ENCODE data around the gene PEX14. TPM values are rescaled to one million over a fixed set of nuclear protein-coding genes. Genes with fewer than 3 reads are reported as not detected.

Gene PEX14
- total and polyA plus RNA-seq, 9 of the 15 experiments (the other 6 are each of a cell fraction or from before 2014, with no cell fraction given), result 2.6 to 45.7 (median 22.7) TPM

DNA sequence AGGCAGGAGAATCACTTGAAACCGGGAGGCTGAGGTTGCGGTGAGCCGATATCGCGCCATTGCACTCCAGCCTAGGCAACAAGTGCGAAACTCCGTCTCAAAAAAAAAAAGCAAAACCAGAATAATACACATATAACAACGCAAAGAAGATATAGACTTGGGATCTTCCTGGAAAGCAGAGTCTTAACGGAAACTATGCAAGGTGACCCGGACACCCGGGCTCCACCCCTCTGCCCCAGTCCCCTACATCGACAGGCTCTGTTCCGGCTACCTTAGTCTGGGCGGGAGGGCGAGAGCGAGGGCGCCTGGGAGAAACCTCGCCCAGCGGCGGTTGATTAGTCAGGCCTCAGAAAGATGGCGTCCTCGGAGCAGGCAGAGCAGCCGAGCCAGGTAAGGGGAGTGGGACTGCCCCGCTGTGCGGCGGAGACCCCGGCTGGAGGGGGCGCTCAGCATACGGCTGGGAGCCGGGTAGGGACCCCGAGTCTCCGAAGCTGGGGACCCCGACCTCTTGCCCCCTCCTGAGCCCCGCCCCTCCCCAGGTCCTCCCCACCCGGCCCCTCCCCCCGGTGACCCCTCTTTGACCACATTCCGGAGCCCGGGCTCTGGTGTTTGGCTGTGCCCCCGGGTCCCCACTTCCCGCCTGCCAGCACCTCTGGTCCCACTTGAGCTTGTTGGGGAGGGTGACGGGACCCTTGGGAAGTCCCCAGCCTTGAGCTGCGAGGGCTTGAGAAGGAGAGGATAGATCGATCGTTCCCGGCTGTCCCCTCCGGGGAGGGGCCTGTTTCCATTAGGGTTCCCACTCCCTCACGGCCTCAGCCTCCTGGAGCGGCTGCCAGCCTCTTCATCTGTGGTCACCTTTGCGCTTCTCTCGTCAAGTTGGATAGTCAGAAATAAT lies at the start of gene PEX14 (continued):
- TF ChIP-seq, protein P1, sequence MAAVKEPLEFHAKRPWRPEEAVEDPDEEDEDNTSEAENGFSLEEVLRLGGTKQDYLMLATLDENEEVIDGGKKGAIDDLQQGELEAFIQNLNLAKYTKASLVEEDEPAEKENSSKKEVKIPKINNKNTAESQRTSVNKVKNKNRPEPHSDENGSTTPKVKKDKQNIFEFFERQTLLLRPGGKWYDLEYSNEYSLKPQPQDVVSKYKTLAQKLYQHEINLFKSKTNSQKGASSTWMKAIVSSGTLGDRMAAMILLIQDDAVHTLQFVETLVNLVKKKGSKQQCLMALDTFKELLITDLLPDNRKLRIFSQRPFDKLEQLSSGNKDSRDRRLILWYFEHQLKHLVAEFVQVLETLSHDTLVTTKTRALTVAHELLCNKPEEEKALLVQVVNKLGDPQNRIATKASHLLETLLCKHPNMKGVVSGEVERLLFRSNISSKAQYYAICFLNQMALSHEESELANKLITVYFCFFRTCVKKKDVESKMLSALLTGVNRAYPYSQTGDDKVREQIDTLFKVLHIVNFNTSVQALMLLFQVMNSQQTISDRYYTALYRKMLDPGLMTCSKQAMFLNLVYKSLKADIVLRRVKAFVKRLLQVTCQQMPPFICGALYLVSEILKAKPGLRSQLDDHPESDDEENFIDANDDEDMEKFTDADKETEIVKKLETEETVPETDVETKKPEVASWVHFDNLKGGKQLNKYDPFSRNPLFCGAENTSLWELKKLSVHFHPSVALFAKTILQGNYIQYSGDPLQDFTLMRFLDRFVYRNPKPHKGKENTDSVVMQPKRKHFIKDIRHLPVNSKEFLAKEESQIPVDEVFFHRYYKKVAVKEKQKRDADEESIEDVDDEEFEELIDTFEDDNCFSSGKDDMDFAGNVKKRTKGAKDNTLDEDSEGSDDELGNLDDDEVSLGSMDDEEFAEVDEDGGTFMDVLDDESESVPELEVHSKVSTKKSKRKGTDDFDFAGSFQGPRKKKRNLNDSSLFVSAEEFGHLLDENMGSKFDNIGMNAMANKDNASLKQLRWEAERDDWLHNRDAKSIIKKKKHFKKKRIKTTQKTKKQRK (IDR thresholded peaks at IDR 0.05; ENCODE audit: borderline replicate concordance, low read depth, low read length), result peak; percentile 43; the same call in 1 of the 2 replicates
- TF ChIP-seq ZZZ3 (IDR thresholded peaks at IDR 0.05), result no peak
- TF ChIP-seq ZNF583 (CRISPR knock-in tag; IDR thresholded peaks at IDR 0.05), result no peak
- TF ChIP-seq NFXL1 (CRISPR knock-in tag; IDR thresholded peaks at IDR 0.05), result no peak
- TF ChIP-seq MYC (IDR thresholded peaks at IDR 0.05; ENCODE audit: low read depth, low read length), result peak; percentile 72; the same call in 1 of the 2 replicates
- no peak for TF ChIP-seq MYC (CRISPR knock-in tag; IDR thresholded peaks at IDR 0.05; ENCODE audit: borderline replicate concordance, low read depth)
- TF ChIP-seq NFRKB (IDR thresholded peaks at IDR 0.05; ENCODE audit: low read depth), result peak; percentile 83
- TF ChIP-seq NFIC (IDR thresholded peaks at IDR 0.05), result 0 out of 2 replicates have a peak, but pooled peaks have one; percentile 30
- peak; percentile 87 for TF ChIP-seq POLR2AphosphoS5 (IDR thresholded peaks at IDR 0.05; ENCODE audit: control insufficient read depth, insufficient read depth, low read depth, low read length)
- TF ChIP-seq RBM34 (IDR thresholded peaks at IDR 0.05; ENCODE audit: borderline replicate concordance, insufficient read depth, low read length), result no peak
- no peak for TF ChIP-seq ZNF445 (CRISPR knock-in tag; IDR thresholded peaks at IDR 0.05; ENCODE audit: low read depth)
- TF ChIP-seq RHOXF2B (CRISPR knock-in tag; conservative IDR thresholded peaks at IDR 0.05), result no peak; the same call in 1 of the 2 replicates
- no peak for TF ChIP-seq ZSCAN32 (CRISPR knock-in tag; IDR thresholded peaks at IDR 0.05)
- TF ChIP-seq POLR2B (IDR thresholded peaks at IDR 0.05; ENCODE audit: low read depth, partially characterized antibody), result peak; percentile 72
- TF ChIP-seq, protein P2, sequence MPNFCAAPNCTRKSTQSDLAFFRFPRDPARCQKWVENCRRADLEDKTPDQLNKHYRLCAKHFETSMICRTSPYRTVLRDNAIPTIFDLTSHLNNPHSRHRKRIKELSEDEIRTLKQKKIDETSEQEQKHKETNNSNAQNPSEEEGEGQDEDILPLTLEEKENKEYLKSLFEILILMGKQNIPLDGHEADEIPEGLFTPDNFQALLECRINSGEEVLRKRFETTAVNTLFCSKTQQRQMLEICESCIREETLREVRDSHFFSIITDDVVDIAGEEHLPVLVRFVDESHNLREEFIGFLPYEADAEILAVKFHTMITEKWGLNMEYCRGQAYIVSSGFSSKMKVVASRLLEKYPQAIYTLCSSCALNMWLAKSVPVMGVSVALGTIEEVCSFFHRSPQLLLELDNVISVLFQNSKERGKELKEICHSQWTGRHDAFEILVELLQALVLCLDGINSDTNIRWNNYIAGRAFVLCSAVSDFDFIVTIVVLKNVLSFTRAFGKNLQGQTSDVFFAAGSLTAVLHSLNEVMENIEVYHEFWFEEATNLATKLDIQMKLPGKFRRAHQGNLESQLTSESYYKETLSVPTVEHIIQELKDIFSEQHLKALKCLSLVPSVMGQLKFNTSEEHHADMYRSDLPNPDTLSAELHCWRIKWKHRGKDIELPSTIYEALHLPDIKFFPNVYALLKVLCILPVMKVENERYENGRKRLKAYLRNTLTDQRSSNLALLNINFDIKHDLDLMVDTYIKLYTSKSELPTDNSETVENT (CRISPR knock-in tag; IDR thresholded peaks at IDR 0.05), result 0 out of 2 replicates have a peak, but pooled peaks have one; percentile 57
- no peak for TF ChIP-seq ZNF146 (CRISPR knock-in tag; IDR thresholded peaks at IDR 0.05; ENCODE audit: unreplicated experiment)
- 0 out of 2 replicates have a peak, but pooled peaks have one; percentile 10 for TF ChIP-seq ZC3H11A (IDR thresholded peaks at IDR 0.05; ENCODE audit: low read depth, low read length)
- TF ChIP-seq, protein P3, sequence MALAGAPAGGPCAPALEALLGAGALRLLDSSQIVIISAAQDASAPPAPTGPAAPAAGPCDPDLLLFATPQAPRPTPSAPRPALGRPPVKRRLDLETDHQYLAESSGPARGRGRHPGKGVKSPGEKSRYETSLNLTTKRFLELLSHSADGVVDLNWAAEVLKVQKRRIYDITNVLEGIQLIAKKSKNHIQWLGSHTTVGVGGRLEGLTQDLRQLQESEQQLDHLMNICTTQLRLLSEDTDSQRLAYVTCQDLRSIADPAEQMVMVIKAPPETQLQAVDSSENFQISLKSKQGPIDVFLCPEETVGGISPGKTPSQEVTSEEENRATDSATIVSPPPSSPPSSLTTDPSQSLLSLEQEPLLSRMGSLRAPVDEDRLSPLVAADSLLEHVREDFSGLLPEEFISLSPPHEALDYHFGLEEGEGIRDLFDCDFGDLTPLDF (CRISPR knock-in tag; IDR thresholded peaks at IDR 0.05), result no peak
- peak; percentile 57; the same call in 1 of the 2 replicates for TF ChIP-seq RNF2 (IDR thresholded peaks at IDR 0.05)
- TF ChIP-seq, protein P4, sequence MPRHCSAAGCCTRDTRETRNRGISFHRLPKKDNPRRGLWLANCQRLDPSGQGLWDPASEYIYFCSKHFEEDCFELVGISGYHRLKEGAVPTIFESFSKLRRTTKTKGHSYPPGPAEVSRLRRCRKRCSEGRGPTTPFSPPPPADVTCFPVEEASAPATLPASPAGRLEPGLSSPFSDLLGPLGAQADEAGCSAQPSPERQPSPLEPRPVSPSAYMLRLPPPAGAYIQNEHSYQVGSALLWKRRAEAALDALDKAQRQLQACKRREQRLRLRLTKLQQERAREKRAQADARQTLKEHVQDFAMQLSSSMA (CRISPR knock-in tag; IDR thresholded peaks at IDR 0.05), result no peak
- TF ChIP-seq DNMT1 (IDR thresholded peaks at IDR 0.05), result no peak
